Gastroesophageal sphincter (tissue), 3 donors: Measurements from ENCODE around the gene MAN2C1.

Experiments used
- POLR2A ChIP-seq, 2 donors: fragments of 450-650 bp; IDR thresholded peaks; one replicate each; pipeline ENCODE4 v1.6.1; 2017; ENCODE audit warnings: antibody characterized with exemption in 2 of 2, mild to moderate bottlenecking in 2 of 2, moderate library complexity in 1 of 2
- POLR2AphosphoS5 ChIP-seq: sonication (generic); formaldehyde crosslinking; IDR thresholded peaks from one replicate; pipeline ENCODE4 v1.6.1; 2017; ENCODE audit warnings: antibody characterized with exemption
- TF ChIP-seq, protein P1 (sequence below), 4 experiments: fragments of 200-600 bp in 2 of 4; fragments of 450-650 bp in 2 of 4; sonication (generic) in 1 of 4; IDR thresholded peaks; one replicate each; pipeline ENCODE4 v1.5.1; 2017 to 2019; ENCODE audit warnings: antibody characterized with exemption in 4 of 4, mild to moderate bottlenecking in 2 of 4, moderate library complexity in 2 of 4

DNA sequence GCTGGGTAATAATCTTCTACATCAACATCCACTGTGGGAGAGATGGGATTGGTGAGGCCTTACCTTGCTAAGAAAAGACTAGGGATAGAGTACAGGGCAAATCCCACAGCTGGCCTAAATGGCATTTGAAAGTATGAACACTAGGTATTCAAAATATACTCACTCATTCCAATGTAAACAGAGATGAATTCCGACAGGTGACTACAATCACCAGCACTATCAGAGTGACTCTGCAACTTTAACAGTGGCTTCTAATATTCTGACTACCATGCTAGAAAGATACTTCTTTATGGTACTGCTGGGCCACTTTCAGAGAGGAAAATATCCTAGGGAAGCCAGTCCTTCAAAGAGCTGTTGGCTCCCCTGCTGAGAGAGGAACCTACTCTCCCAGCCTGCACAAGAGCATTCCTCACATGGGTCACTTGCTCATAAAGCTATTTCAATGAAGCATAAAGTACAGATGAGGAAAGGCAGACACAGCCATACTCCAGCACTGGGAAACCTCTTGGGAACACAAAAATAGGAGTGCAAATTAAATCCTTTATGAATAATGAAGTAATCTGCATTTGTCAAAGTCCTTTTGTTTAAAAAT lies 21.5 kb upstream of the MAN2C1 start:
- TF ChIP-seq, protein P1, sequence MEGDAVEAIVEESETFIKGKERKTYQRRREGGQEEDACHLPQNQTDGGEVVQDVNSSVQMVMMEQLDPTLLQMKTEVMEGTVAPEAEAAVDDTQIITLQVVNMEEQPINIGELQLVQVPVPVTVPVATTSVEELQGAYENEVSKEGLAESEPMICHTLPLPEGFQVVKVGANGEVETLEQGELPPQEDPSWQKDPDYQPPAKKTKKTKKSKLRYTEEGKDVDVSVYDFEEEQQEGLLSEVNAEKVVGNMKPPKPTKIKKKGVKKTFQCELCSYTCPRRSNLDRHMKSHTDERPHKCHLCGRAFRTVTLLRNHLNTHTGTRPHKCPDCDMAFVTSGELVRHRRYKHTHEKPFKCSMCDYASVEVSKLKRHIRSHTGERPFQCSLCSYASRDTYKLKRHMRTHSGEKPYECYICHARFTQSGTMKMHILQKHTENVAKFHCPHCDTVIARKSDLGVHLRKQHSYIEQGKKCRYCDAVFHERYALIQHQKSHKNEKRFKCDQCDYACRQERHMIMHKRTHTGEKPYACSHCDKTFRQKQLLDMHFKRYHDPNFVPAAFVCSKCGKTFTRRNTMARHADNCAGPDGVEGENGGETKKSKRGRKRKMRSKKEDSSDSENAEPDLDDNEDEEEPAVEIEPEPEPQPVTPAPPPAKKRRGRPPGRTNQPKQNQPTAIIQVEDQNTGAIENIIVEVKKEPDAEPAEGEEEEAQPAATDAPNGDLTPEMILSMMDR (IDR thresholded peaks at IDR 0.05) = no peak
- TF ChIP-seq POLR2A (IDR thresholded peaks at IDR 0.05) (no peak), POLR2AphosphoS5 (no peak)
